OCI-LY3 (cell line): ENCODE results near the gene MTLN.
"Not testable (repeated sequence)": the region's sequence is repeated elsewhere in the genome, so short reads cannot be mapped to it uniquely, and the experiment has no call there.

Experiments
- H2AFZ ChIP-seq: fragments of 200-600, 300-600 bp; shearing (Covaris generic); 2 replicates; pipeline ENCODE4 v1.6.0; 2014; ENCODE audit warnings: antibody characterized with exemption, low read depth, low read length
- H3K27ac ChIP-seq: fragments of 200-600, 300-600 bp; sonication (generic); 2 replicates; pipeline ENCODE4 v1.5.1; 2014; ENCODE audit warnings: mild to moderate bottlenecking, low read length, moderate library complexity, mixed read lengths
- H3K27me3 ChIP-seq: fragments of 200-600, 300-600 bp; sonication (generic); 2 replicates; pipeline ENCODE4 v1.6.1; 2014; ENCODE audit warnings: low read depth, low read length, mixed read lengths
- H3K36me3 ChIP-seq: fragments of 200-600, 300-600 bp; sonication (generic); replicated peaks from 2 replicates; pipeline ENCODE3; 2014; ENCODE audit warnings: low read depth, low read length, mixed read lengths
- H3K4me1 ChIP-seq: fragments of 300-600, 200-600 bp; sonication (generic); 2 replicates; pipeline ENCODE4 v1.6.1; 2014; ENCODE audit warnings: low read length, mixed read lengths
- H3K4me2 ChIP-seq: fragments of 200-600, 300-600 bp; sonication (generic); 2 replicates; pipeline ENCODE4 v1.6.1; 2014; ENCODE audit warnings: low read length, mixed read lengths
- H3K4me3 ChIP-seq: fragments of 300-600, 200-600 bp; sonication (generic); 2 replicates; pipeline ENCODE4 v1.5.1; 2014; ENCODE audit warnings: antibody characterized with exemption, mild to moderate bottlenecking, low read length, moderate library complexity
- H3K79me2 ChIP-seq: fragments of 300-600, 200-600 bp; shearing (Covaris generic); 2 replicates; pipeline ENCODE4 v1.6.1; 2014; ENCODE audit warnings: mild to moderate bottlenecking, low read length, mixed read lengths
- H3K9ac ChIP-seq: fragments of 300-600, 200-600 bp; shearing (Covaris generic); 2 replicates; pipeline ENCODE4 v1.6.0; 2014; ENCODE audit warnings: mild to moderate bottlenecking, low read length, moderate library complexity
- H3K9me3 ChIP-seq: fragments of 200-600, 300-600 bp; shearing (Covaris generic); 2 replicates; pipeline ENCODE4 v1.6.1; 2014; ENCODE audit warnings: low read length, mixed read lengths; ENCODE audit not compliant: insufficient read depth
- H4K20me1 ChIP-seq: fragments of 200-600, 300-600 bp; sonication (generic); 2 replicates; pipeline ENCODE4 v1.6.1; 2016; ENCODE audit warnings: low read length, mixed read lengths; ENCODE audit not compliant: insufficient read depth
- EZH2phosphoT487 ChIP-seq: fragments of 200-600 bp; shearing (Covaris generic); IDR thresholded peaks from 2 replicates; pipeline ENCODE4 v1.6.1; 2018; ENCODE audit warnings: antibody characterized with exemption, mixed run types, low read depth
- TF ChIP-seq, protein P1 (sequence below): fragments of 200-600, 300-600 bp; sonication (generic); IDR thresholded peaks from 2 replicates; pipeline ENCODE4 v1.5.1; 2014; ENCODE audit warnings: antibody characterized with exemption, low read length, low read depth

The MTLN gene

DNA sequence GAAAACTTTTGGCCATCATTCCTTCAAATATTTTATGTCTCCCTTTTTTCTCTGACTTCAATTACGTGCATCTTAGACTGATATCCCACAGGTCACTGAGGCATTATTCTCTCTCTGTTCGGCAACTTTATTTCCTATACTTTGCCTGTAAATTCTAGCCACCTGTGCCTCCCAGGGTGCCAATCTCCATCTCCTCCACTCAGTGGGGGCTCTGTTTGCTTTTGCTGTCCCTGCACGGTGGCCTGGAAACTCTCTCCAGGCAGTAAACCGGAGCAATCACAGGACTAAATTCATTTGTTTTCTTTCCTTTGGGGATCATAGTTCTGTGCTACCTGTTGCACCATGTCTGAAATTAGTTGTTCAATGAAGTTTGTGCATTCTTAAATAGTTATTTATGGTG is 9.6 kb upstream of the MTLN start:
- Histone ChIP-seq H3K9me3 (no peaks in the 10 kb centered on the region), H3K27me3 (peaks cover 16% of the 10 kb centered on the region), H3K4me2 (no peak overlapping the region), H3K4me3 (no peak overlapping the region), H4K20me1 (no peaks in the 10 kb centered on the region), H3K9ac (no peak overlapping the region), H3K36me3 (no peaks in the 10 kb centered on the region), H3K4me1 (no peaks in the 10 kb centered on the region), H3K79me2 (no peaks in the 10 kb centered on the region), H2AFZ (no peak overlapping the region), H3K27ac (no peak overlapping the region)
- TF ChIP-seq, protein P1, sequence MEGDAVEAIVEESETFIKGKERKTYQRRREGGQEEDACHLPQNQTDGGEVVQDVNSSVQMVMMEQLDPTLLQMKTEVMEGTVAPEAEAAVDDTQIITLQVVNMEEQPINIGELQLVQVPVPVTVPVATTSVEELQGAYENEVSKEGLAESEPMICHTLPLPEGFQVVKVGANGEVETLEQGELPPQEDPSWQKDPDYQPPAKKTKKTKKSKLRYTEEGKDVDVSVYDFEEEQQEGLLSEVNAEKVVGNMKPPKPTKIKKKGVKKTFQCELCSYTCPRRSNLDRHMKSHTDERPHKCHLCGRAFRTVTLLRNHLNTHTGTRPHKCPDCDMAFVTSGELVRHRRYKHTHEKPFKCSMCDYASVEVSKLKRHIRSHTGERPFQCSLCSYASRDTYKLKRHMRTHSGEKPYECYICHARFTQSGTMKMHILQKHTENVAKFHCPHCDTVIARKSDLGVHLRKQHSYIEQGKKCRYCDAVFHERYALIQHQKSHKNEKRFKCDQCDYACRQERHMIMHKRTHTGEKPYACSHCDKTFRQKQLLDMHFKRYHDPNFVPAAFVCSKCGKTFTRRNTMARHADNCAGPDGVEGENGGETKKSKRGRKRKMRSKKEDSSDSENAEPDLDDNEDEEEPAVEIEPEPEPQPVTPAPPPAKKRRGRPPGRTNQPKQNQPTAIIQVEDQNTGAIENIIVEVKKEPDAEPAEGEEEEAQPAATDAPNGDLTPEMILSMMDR, result no peak
- no peak for TF ChIP-seq EZH2phosphoT487

DNA sequence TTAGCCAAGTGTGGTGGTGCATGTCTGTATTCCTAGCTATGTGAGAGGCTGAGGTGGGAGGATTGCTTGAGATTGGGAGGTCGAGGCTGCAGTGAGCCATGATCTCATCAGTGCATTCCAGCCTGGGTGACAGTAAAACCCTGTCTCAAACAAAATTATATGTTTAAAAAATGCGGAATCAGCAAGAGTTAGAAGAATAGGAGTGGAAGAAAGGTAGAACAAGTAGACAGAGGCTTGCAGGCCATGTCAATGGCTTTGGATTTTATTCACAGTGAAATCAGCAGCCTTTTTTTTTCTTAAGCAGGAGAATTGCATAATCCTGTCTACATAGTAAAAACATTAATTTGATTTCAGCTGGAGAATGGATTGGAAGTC is 7.8 kb upstream of the MTLN start:
- Histone ChIP-seq H3K4me3 (no peak overlapping the region), H3K36me3 (no peaks in the 10 kb centered on the region), H3K9ac (no peak overlapping the region), H3K27me3 (peaks cover 26% of the 10 kb centered on the region), H4K20me1 (no peaks in the 10 kb centered on the region), H3K79me2 (no peaks in the 10 kb centered on the region), H2AFZ (no peak overlapping the region), H3K9me3 (no peaks in the 10 kb centered on the region), H3K4me1 (no peaks in the 10 kb centered on the region), H3K27ac (no peak overlapping the region), H3K4me2 (no peak overlapping the region)
- TF ChIP-seq, protein P1, result no peak
- no peak for TF ChIP-seq EZH2phosphoT487

DNA sequence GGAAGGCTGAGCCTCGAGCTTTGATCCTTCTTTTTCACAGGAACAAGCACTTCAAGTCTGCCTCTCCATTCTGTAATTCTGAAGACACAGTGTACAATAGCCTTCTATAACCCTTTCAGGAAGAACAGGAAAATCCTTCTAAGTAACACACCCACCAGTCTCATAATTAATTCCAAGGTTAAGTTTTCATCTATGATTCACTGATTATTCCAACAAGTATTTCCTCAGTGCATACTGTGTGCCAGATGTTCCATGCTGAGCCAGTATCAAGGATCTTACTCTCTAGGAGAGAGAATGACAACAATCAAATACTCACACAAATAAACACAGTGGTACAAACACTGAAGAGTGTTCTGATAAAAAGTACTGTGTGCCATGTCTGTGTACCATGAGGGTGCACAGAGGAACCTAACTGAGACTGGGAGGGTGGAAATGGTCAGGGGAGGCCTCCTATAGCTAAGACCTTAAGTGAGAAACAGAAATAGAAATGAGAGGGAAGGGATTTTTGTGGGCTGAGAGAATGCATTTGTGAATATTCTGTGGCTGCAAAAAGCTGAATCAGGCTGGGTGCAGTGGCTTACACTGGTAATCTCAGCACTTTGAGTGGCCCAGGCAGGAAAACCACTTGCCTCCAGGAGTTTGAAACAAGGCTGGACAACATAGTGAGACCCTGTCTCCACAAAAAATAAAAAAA is 7.3 kb upstream of the MTLN start:
- H4K20me1 ChIP-seq, result no peaks in the 10 kb centered on the region
- H3K4me3 ChIP-seq, result no peak overlapping the region
- H3K36me3 ChIP-seq, result no peaks in the 10 kb centered on the region
- no peaks in the 10 kb centered on the region for H3K4me1 ChIP-seq
- peaks cover 29% of the 10 kb centered on the region for H3K27me3 ChIP-seq
- H3K9me3 ChIP-seq, result no peaks in the 10 kb centered on the region
- H3K9ac ChIP-seq, result no peak overlapping the region
- H2AFZ ChIP-seq, result no peak overlapping the region
- no peak overlapping the region for H3K4me2 ChIP-seq
- TF ChIP-seq, protein P1, result no peak
- TF ChIP-seq EZH2phosphoT487, result no peak
- no peak overlapping the region for H3K27ac ChIP-seq
- no peaks in the 10 kb centered on the region for H3K79me2 ChIP-seq

DNA sequence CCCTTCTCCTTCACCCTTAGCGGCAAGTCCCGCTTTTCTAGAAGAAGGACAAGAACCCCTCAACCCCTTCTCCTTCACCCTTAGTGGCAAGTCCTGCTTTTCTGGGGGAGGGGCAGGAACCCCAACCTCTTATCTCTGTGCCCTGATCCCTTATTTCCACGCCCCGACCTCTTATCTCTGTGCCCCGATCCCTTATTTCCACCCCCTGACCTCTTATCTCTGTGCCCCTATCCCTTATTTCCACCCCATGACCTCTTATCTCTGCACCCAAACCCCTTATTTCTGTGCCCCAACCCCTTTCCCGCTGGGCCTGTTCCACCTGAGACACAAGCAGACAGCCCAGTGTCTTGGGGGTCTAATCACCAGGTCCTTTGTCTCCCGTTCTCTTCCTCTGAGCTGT is 6.5 kb upstream of the MTLN start:
- H2AFZ ChIP-seq, H3K9me3 ChIP-seq, H3K4me1 ChIP-seq, H4K20me1 ChIP-seq, H3K4me3 ChIP-seq, H3K4me2 ChIP-seq, H3K79me2 ChIP-seq, H3K27ac ChIP-seq, H3K36me3 ChIP-seq, H3K9ac ChIP-seq: not testable (repeated sequence)
- H3K27me3 ChIP-seq, result peaks cover 29% of the 10 kb centered on the region
